ENCODE measurements around the gene PRH1.

GRCh38 chr12:10838461-10838860 is 45.6 kb downstream of the PRH1 start:
- TF ChIP-seq ZNF274 (IDR thresholded peaks at IDR 0.05; ENCODE audit: low read depth, low read length) = no peak
- no peak for TF ChIP-seq SUZ12 (IDR thresholded peaks at IDR 0.05; ENCODE audit: extremely low read depth, insufficient read depth, insufficient read length)

All from NT2/D1 (cell line).